CD4-positive, alpha-beta T cell (primary cell): ENCODE results near the gene RUNX2. TPM values are rescaled to one million over a fixed set of nuclear protein-coding genes. Genes with fewer than 3 reads are reported as not detected.

Experiments
- ATAC-seq: fragments of 200-7000 bp; cut with Tn5 transposase; one replicate; pipeline ENCODE4 v1.10.0; 2022; ENCODE audit warnings: mild to moderate bottlenecking; ENCODE audit not compliant: poor library complexity
- CTCF ChIA-PET: fragments of 350-600 bp; sonication (Branson Sonifier 250); formaldehyde crosslinking; loops from one replicate; lab custom pipeline; 2021; ENCODE audit warnings: antibody characterized with exemption, inconsistent platforms; lab: Charles Lee
- POLR2A ChIA-PET: fragments of 350-600 bp; sonication (Branson Sonifier 250); formaldehyde crosslinking; loops from one replicate; lab custom pipeline; 2021; ENCODE audit warnings: antibody characterized with exemption, inconsistent platforms; lab: Charles Lee
- DNase-seq, 14 experiments: peaks; one replicate each; pipeline ENCODE4 v3.0.0-alpha.2; 2013 to 2020; ENCODE audit warnings: mixed read lengths in 2 of 14
- H3K27ac ChIP-seq, 2 donors: one replicate each; pipeline versions ENCODE4 v1.5.1 to v1.7.0; 2013; ENCODE audit warnings: low read length in 2 of 2, low read depth in 1 of 2, mild to moderate bottlenecking in 1 of 2
- H3K27me3 ChIP-seq, 2 experiments: 1 replicate in 1 of 2; 2 replicates in 1 of 2; pipeline versions ENCODE4 v1.6.1 to v1.7.0; 2013; ENCODE audit warnings: low read length in 2 of 2, control low read depth in 1 of 2, mild to moderate bottlenecking in 1 of 2, moderate library complexity in 1 of 2; ENCODE audit not compliant: insufficient read depth in 2 of 2, control insufficient read depth in 1 of 2
- H3K36me3 ChIP-seq: one replicate; pipeline ENCODE4 v1.6.1; 2013; ENCODE audit warnings: low read length, control low read depth; ENCODE audit not compliant: insufficient read depth
- H3K4me1 ChIP-seq: one replicate; pipeline ENCODE4 v1.6.1; 2013; ENCODE audit warnings: low read length, control low read depth; ENCODE audit not compliant: insufficient read depth
- H3K4me3 ChIP-seq: one replicate; pipeline ENCODE4 v1.5.1; 2013; ENCODE audit warnings: mild to moderate bottlenecking, low read length, moderate library complexity
- H3K9me3 ChIP-seq, 2 experiments: 1 replicate in 1 of 2; 2 replicates in 1 of 2; pipeline versions ENCODE4 v1.6.1 to v1.7.0; 2013; ENCODE audit warnings: low read length in 2 of 2, mild to moderate bottlenecking in 2 of 2, control low read depth in 1 of 2, moderate library complexity in 1 of 2; ENCODE audit not compliant: control insufficient read depth in 1 of 2, insufficient read depth in 1 of 2
- H3K27ac Mint-ChIP-seq: one replicate; pipeline ENCODE4 v1.8.0; 2020; ENCODE audit warnings: mixed read lengths
- H3K27me3 Mint-ChIP-seq: one replicate; pipeline ENCODE4 v1.8.0; 2021; ENCODE audit warnings: mixed read lengths
- H3K36me3 Mint-ChIP-seq: one replicate; pipeline ENCODE4 v1.8.0; 2021; ENCODE audit warnings: low read depth, mixed read lengths
- H3K4me1 Mint-ChIP-seq: one replicate; pipeline ENCODE4 v1.8.0; 2021; ENCODE audit warnings: low read depth, mixed read lengths
- H3K4me3 Mint-ChIP-seq: one replicate; pipeline ENCODE4 v1.8.0; 2020; ENCODE audit warnings: mild to moderate bottlenecking, mixed read lengths
- H3K9me3 Mint-ChIP-seq: one replicate; pipeline ENCODE4 v1.8.0; 2020; ENCODE audit warnings: mixed read lengths
- CTCF ChIP-seq: fragments of 200-600 bp; IDR thresholded peaks from one replicate; pipeline ENCODE4 v1.8.0; 2022; ENCODE audit warnings: antibody characterized with exemption, mild to moderate bottlenecking
- intact Hi-C, 2 experiments: fragments of 100-400 bp; cut with DNase I in 1 of 2; cut with micrococcal nuclease in 1 of 2; formaldehyde crosslinking; loops; one replicate each; pipeline versions ENCODE4 v1.15.1 to v1.9.0; 2023 to 2025; cut with DNase I, micrococcal nuclease
- total RNA-seq, 174 experiments: library from RNA in 2 of 174; stranded (reverse) in 2 of 174; gene quantifications; one replicate each; pipeline ENCODE4 v1.2.3 and lab custom pipeline; 2021 to 2026

The RUNX2 gene
- total RNA-seq, 2 experiments from 2014 or later: 17.5 to 18.0 TPM

GRCh38 chr6:45491048-45491735 is 163.1 kb downstream of the RUNX2 start:
- Histone ChIP-seq H3K4me3 (no peak overlapping the region), H3K4me1 (peaks cover 39% of the 10 kb centered on the region), H3K9me3 (no peaks in the 10 kb centered on the region), H3K27me3 (no peaks in the 10 kb centered on the region), H3K36me3 (peaks cover 13% of the 10 kb centered on the region), H3K27ac (no peak overlapping the region)
- no peaks in the 10 kb centered on the region for H3K9me3 Mint-ChIP-seq
- ATAC-seq (no peak), DNase-seq (no peak)
- H3K27ac Mint-ChIP-seq: no peak overlapping the region
- no peak overlapping the region for H3K4me3 Mint-ChIP-seq
- POLR2A ChIA-PET: no interaction called here
- no peak for TF ChIP-seq CTCF
- CTCF ChIA-PET: interaction anchor here (1.0 kb wide), 1 partner anchor 10 kb away, joined by 3 read pairs; no protein-coding TSS in a partner anchor
- no peaks in the 10 kb centered on the region for H3K27me3 Mint-ChIP-seq
- H3K36me3 Mint-ChIP-seq: no peaks in the 10 kb centered on the region
- H3K4me1 Mint-ChIP-seq: peaks cover 72% of the 10 kb centered on the region
- intact Hi-C loops: no loop called here

DNA sequence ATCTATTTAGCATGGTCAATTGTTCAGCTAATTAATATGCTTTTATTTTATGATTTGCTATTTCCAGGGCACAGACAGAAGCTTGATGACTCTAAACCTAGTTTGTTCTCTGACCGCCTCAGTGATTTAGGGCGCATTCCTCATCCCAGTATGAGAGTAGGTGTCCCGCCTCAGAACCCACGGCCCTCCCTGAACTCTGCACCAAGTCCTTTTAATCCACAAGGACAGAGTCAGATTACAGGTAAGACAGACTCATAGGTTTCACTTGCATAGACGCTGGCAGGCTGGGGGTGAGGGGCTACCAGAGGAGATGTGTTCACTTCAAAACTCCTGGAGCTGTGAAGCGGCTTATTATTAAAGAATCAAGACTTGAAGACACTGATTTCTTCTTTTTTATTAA is 163.7 kb downstream of the RUNX2 start:
- H3K4me1 ChIP-seq: peaks cover 45% of the 10 kb centered on the region
- H3K27ac ChIP-seq: no peak overlapping the region
- no peak overlapping the region for H3K4me3 Mint-ChIP-seq
- no peak for DNase-seq
- H3K9me3 Mint-ChIP-seq: no peaks in the 10 kb centered on the region
- peaks cover 74% of the 10 kb centered on the region for H3K4me1 Mint-ChIP-seq
- H3K4me3 ChIP-seq: no peak overlapping the region
- intact Hi-C loops: no loop called here
- H3K36me3 Mint-ChIP-seq: no peaks in the 10 kb centered on the region
- H3K36me3 ChIP-seq: peaks cover 13% of the 10 kb centered on the region
- H3K27ac Mint-ChIP-seq: no peak overlapping the region
- ATAC-seq: no peak
- TF ChIP-seq CTCF: no peak
- ChIA-PET POLR2A (no interaction called here), CTCF (no interaction called here)
- no peaks in the 10 kb centered on the region for H3K27me3 Mint-ChIP-seq
- no peaks in the 10 kb centered on the region for H3K27me3 ChIP-seq
- H3K9me3 ChIP-seq: no peaks in the 10 kb centered on the region

- CTCF ChIA-PET: interaction anchor here (1.2 kb wide), 1 partner anchor 15 kb away, joined by 3 read pairs; no protein-coding TSS in a partner anchor
- DNase-seq: no peak
- no peak overlapping the region for H3K4me3 Mint-ChIP-seq
These were observed 165.6 kb downstream of the RUNX2 start for GRCh38 chr6:45493761-45494160.

More at GRCh38 chr6:45493761-45494160, 165.6 kb downstream of the RUNX2 start:
- no peak overlapping the region for H3K27ac ChIP-seq
- no peaks in the 10 kb centered on the region for H3K9me3 ChIP-seq
- peaks cover 2% of the 10 kb centered on the region for H3K36me3 Mint-ChIP-seq
- POLR2A ChIA-PET: no interaction called here
- H3K27me3 ChIP-seq: no peaks in the 10 kb centered on the region
- peaks cover 71% of the 10 kb centered on the region for H3K4me1 Mint-ChIP-seq
- H3K9me3 Mint-ChIP-seq: no peaks in the 10 kb centered on the region
- intact Hi-C loops: no loop called here
- peak overlapping the region; percentile 34 for H3K27ac Mint-ChIP-seq
- no peak overlapping the region for H3K4me3 ChIP-seq
- H3K36me3 ChIP-seq: peaks cover 19% of the 10 kb centered on the region
- peaks cover 49% of the 10 kb centered on the region for H3K4me1 ChIP-seq
- no peaks in the 10 kb centered on the region for H3K27me3 Mint-ChIP-seq
- TF ChIP-seq CTCF: no peak
- no peak for ATAC-seq
